ENCODE results near the gene MS4A4A. TPM values are rescaled to one million over a fixed set of nuclear protein-coding genes. Genes with fewer than 3 reads are reported as not detected.

MS4A4A gene
- total RNA-seq, 1 donor from 2014 or later = 115 TPM

GRCh38 chr11:60345489-60345888, 65.0 kb downstream of the MS4A4A start:
- DNase-seq (ENCODE audit: low spot score) = no peak

- DNase-seq (ENCODE audit: low spot score) = no peak
Observed at GRCh38 chr11:60347084-60347797, 66.8 kb downstream of the MS4A4A start.

- no peak for DNase-seq (ENCODE audit: low spot score)
Observed at GRCh38 chr11:60348116-60348515, 67.7 kb downstream of the MS4A4A start.

- DNase-seq (ENCODE audit: low spot score) = no peak
Observed at GRCh38 chr11:60349990-60350389, 69.5 kb downstream of the MS4A4A start.

- DNase-seq (ENCODE audit: low spot score) = no peak
Observed at GRCh38 chr11:60357771-60358170, 77.3 kb downstream of the MS4A4A start.

Other genes with a start within 250 kb of the MS4A4A start
- gene OOSP2, start 240.3 kb upstream of the MS4A4A start, total RNA-seq = not detected
- gene MS4A3, start 224.0 kb upstream of the MS4A4A start, total RNA-seq = not detected
- gene MS4A2, start 192.0 kb upstream of the MS4A4A start, total RNA-seq = 1.1 TPM
- 196 TPM for gene MS4A6A, start 97.6 kb upstream of the MS4A4A start, total RNA-seq
- gene MS4A4E, start 37.5 kb upstream of the MS4A4A start, total RNA-seq = 3.2 TPM
- gene MS4A6E, start 46.6 kb downstream of the MS4A4A start, total RNA-seq = 3.6 TPM
- 188 TPM for gene MS4A7, start 97.9 kb downstream of the MS4A4A start, total RNA-seq
- 3.6 TPM for gene MS4A14, start 115.8 kb downstream of the MS4A4A start, total RNA-seq
- gene MS4A5, start 148.9 kb downstream of the MS4A4A start, total RNA-seq = not detected
- gene MS4A1, start 175.2 kb downstream of the MS4A4A start, total RNA-seq = 0.22 TPM
- not detected for gene MS4A12, start 212.1 kb downstream of the MS4A4A start, total RNA-seq
- gene MS4A13, start 234.7 kb downstream of the MS4A4A start, total RNA-seq = not detected